Hippocampal formation (tissue), 2 donors: ENCODE data around the gene PTPRD.

ENCODE experiments used
- DNase-seq, 2 donors: peaks; one replicate each; lab custom pipeline; 2025; lab: John Stamatoyannopoulos, UW

Gene PTPRD

GRCh38 chr9:10612641-10613398 lies at the start of gene PTPRD:
TSS of gene PTPRD (minus strand) at chr9:10613002.
- DNase-seq, result peak in 1 of 2 donors; percentile 43

DNA sequence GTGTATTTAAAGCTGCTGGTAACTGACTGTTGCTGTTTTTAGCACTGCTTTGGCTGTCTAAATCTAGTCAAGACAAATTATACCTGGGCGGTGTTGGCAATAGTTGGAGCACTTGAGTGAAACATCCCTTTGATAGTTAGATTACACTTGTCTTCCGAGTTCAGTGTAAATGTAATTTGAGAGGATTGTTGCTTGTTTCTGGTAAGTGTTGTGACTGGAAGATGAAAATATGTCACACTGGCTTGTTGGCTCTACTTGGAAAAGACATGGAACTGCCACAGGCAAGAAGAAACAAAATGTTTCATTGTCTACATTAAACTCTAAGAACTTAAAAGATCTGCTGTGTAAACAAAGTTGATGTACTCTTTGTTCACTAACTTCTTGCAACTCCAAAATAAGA lies 49.2 kb upstream of the PTPRD start:
- no peak for DNase-seq

DNA sequence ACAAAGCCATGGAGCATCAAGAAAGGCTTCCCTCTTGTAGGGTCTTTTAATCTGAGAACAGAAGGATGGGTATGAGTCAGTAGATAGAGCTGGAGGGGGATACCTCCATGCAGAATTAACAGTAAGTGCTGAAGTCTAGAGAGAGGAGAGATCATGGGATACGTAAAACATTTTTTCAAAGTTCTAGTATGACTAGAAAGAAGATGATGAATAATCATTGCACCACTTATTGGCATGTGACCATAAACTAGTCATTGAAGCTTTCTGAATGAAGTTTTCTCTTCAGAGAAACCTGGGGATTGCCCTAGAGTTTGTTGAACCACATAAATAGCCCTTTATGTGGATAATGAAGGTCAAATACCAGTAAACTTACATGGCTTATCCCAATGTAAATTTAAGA lies 48.6 kb upstream of the PTPRD start:
- DNase-seq, result no peak

DNA sequence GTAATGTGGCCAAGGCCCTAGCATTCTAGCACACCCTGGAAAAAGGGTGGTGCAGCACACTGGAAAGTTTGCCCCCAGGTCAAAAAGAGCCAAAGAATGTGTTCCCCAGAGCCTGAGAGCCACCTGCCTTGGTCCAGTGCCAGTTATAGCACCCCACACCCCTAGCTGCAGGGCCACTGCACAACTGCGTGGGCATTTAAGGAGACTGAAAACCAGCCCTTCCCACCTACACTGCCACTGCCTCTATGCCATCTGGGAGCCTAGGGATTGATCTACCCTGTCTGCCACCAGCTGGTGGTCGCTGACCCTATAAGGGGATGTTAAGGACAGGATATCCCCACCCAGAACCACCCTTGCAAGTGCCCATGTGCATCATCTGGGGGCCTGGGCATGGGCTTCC lies 38.2 kb upstream of the PTPRD start:
- no peak for DNase-seq

DNA sequence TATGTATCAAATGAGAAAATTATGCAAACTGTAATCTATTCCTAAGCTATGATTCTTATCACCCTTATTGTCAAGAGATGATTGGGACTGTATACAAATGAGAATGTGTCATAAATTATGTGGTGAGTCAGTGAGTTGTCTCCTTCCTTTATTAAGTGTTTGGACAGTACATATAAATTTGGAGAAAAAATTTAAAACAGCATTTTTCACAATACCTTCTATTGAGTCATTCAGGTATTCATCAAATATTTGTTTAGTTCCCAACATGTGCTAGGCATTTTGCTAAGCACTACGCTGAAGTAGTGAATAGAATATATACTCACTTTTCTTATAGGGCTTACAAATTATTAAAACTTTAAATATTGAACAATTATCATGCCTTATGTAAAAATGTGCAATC lies 36.3 kb upstream of the PTPRD start:
- DNase-seq, result no peak

- DNase-seq, result no peak
Observed at GRCh38 chr9:10633785-10634184, 21.0 kb upstream of the PTPRD start.

DNA sequence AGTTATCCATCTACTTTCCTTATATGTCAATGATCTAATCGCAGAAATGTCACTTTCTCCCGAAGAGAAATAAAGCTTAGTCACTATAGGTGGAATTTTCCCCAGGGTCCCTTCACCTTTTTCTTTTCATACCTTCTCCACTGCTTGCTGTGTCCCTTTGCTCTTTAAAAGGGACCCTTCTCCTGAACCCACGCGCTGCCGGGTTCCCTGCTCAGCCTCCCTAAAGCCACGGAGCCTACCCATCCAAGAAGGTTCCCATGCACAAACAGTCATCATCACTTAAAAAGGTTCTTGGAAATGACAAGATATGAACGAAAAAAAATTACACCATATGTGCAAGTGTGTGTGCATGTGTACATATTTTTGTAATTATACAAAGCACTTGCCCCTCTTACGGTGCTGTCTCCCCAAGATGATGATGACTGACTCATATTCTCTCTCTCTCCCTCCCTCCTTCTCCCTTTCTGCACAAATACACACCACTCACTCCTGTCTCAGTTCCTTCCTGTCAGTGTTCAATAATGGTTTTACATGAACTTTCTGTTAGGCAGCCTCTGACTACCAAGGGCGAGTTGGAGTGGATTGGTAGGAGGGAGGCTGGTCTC lies 1.5 kb upstream of the PTPRD start:
- no peak for DNase-seq

DNA sequence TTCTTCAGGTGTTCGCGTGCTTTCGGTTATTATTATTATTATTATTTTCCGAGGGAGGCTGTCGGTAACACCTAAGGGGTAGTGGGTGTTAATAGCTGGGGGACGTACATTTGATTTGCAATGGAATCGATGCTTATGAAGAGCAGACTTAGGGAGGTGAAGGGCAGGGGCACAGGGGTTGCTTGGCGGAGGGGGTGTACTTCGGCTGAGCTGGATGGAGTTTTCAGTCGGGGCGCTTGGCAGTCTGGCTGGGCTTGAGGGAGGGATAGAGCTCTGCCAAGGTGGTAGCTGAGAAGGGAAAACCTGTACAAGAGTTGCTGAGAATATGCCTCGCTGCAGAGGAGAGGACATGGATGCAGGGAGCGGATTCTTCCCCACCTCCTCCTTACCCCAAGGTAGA lies 617 bp upstream of the PTPRD start:
- no peak for DNase-seq

- no peak for DNase-seq
Observed at GRCh38 chr9:10605388-10605787, 7.4 kb downstream of the PTPRD start.

DNA sequence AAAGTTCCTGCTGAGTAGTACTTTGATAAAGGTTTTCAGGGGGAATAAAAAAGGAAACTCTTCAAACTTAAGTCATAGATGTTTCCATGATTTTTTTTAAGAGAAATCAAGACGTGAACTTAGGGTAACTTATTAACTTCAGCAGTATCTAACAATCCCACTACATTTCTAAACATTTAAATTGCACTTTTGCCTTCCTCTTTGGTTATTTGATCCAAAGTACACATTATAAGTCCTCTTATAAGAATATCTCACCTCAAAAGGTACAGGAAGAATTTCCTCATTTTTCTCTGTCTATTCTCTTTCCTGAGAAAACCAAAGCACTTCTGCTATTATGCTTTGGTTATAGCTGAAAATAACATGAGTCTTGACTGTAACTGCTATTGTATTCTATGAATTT lies 7.9 kb downstream of the PTPRD start:
- no peak for DNase-seq

DNA sequence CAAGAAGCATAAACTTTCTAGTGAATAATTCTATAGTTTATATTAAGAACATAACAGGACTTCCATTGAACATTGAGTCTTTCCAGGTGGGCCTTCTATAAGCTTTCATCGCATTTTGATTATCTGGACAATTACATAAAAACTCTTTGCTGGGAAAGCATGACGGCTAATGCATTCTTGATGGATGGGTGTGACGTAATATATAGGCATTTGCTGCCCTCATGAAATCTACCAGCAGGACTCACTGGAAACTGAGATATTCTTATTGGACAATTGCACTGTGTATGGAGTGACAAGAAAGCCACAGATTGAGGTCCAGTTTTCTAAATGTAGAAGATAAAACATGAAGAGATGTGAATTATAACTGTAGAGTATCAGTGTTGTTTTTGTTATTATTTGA lies 15.0 kb downstream of the PTPRD start:
- DNase-seq, result no peak

DNA sequence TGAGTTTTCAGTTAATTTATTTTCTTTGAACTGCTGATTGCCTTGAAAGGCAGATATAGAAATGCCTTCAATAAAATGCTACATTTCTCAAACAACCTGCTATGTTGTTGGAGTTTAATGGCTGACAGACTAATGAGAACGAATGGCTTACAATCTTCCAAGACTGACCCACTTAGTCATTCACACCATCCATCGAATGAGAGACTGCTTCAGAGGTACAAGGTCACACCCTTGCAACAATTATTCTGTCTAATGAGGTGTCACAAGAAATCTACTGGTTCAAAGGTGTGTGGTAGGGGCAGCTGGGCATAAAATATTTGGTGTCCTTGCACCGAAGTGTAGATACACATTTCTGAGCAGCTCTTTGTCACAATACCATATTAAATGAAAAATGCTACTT lies 18.3 kb downstream of the PTPRD start:
- no peak for DNase-seq

- DNase-seq, result no peak
Observed at GRCh38 chr9:10586407-10586806, 26.4 kb downstream of the PTPRD start.

GRCh38 chr9:10571699-10572098 lies 41.1 kb downstream of the PTPRD start:
- DNase-seq, result no peak

DNA sequence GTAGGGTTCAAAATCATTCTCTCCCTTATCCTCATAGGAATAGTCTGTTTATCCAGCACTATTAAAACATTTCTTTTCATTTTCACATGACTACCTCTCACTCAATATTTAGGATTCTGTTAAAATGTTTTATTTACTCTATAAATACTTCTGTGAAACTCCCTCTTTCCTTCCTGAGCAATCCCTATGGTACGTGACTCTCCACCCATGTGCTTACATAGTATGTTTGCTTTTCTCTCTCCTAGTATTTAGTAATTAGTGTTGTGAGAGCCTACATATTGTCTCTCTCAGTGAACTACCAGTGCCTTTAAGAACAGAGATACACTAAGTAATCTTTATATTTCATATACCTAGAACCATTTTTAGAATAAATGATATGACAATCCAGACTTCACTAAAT lies 46.0 kb downstream of the PTPRD start:
- DNase-seq, result no peak

DNA sequence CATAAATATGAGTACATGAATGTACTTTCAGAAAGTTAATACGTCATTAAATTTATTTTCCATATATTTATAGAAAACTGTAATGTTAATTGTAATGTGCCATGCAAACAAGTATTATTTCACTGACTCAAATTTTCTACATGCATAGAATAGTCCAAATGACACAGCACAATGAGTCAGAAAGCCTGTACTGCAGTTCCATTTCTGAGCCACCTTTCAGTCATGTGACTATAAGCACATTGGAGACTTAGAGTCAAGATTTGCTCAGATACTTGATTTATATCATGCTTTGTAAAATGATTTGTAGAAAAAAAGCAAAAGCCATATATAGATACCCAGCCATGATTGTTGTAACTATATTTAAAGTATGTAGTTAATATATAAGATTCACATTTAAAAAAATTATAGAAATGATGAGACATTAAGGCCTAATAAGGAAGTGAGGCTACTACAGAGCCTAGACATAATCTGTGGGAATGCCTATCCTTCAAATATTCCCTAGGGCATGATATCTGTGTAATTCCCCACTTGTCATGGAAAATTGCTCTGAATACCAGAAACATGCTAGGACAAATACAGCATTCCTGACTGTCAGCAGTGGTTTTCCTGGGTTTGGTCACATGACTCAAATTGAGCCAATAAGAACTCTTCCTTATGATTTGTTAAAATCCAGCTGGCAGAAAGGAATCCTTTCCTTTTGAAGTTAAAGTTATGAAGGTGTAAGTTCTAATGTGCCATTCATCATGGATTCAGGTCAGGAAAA lies 50.0 kb downstream of the PTPRD start:
- DNase-seq, result no peak

DNA sequence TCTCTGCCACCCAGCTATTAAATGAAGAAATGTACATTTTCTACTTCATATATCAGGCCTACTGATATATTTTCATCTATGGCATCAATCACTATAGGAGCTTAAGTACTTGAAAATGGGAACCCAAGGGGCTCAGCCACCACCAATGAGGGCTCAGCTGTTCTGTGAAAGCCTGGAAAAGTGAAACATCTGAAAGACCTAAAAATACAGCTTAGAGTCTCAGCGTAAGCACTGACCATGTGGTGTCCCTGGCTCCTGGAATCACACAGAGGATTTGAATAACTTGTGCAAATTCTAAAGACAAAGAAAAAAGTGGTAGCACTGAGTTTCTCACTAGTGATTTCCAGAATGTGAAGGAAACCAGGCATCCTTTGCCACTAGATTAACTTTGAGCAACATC lies 64.5 kb downstream of the PTPRD start:
- no peak for DNase-seq

DNA sequence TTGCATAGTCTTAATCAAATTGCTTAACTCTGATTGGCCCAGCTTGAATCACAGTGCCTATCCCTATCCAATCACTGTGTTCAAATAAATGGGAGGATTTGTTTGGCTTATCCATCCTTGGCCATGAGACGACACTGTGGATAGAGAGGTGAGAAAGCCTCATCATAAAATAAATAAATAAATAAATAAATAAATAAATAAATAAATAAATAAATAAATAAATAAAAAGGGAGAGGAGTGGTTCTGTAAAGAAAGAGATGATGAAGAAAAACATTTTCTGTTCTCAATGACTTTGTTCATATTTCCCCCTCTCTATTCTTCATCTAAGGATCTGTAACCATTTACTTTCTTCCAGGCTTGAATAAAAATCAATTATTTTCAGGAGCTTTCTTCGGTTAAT lies 74.7 kb downstream of the PTPRD start:
- DNase-seq, result no peak

- no peak for DNase-seq
Observed at GRCh38 chr9:10534850-10535249, 78.0 kb downstream of the PTPRD start.

DNA sequence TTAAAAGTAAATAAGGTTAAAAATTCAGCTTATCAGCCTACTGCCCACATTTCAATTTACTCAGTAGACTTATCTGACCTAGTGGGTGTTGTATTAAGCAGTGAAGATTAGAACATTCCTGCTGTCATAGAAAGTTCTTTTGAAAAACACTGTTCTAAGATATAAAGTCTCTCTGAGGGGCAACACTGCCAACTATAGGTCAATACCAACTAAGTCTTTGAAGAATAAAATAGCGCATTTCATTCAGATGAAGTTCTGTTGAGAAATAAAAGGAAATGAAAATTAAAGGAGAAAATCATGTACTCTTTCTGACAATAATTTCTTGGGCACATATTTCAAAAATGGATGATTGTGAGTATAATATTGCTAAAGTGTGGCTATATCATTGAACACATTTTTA lies 86.8 kb downstream of the PTPRD start:
- DNase-seq, result no peak

DNA sequence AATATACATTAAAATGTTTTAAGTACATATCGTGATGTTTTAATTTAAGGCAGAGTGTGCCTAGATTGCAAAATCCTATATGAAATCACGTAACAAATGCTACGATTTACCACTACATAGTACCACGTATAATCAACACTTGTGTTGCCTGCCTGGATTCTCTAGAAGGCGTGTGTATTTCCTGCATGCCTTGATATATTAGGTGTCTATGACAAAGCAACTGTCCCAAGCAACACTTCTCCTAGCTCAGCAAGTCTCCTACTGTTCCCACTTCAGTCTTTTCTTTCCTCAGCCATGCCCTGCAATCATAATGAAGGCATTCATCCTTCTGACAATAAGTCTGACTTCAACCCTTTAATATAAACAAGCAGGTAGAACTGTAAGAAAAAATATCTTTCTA lies 89.6 kb downstream of the PTPRD start:
- no peak for DNase-seq

- no peak for DNase-seq
Observed at GRCh38 chr9:10512144-10512543, 100.7 kb downstream of the PTPRD start.

- no peak for DNase-seq
Observed at GRCh38 chr9:10488937-10489336, 123.9 kb downstream of the PTPRD start.
